HG02870 (cell line): ENCODE data around the gene IGSF8.

ENCODE experiments used
- ATAC-seq: cut with Tn5 transposase; IDR thresholded peaks from one replicate; pipeline ENCODE4 v1.9.1; 2021; ENCODE audit warnings: mild to moderate bottlenecking, moderate library complexity; ENCODE audit not compliant: unreplicated experiment

The IGSF8 gene

GRCh38 chr1:160105155-160105554 lies 6.7 kb upstream of the IGSF8 start:
- no peak for ATAC-seq

DNA sequence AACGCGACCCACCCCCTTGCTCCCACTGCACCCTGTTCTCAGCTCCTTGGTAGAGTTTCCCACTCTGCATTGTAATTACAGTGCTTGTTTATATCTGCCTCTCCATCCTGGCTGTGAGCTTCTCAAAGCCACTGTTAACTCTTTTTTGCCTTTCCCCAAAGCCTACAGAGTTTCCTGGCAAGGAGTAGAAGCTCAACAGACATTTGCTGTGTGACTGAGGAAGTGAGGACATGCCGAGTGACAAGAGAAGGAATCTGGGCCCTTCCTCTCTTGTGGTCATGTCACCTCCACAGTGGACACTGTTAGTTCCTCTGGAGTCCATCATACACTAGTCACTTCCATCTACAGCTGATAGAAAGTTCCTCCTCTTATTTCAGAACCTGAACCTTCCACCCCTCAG lies 6.1 kb upstream of the IGSF8 start:
- no peak for ATAC-seq

- ATAC-seq, result no peak
Measured at GRCh38 chr1:160103658-160104408, 5.4 kb upstream of the IGSF8 start.

GRCh38 chr1:160101717-160102522 lies 3.5 kb upstream of the IGSF8 start:
- ATAC-seq, result no peak

GRCh38 chr1:160101037-160101716 lies 2.8 kb upstream of the IGSF8 start:
- peak; percentile 38 for ATAC-seq

GRCh38 chr1:160099716-160100375 lies 1.4 kb upstream of the IGSF8 start:
- no peak for ATAC-seq

DNA sequence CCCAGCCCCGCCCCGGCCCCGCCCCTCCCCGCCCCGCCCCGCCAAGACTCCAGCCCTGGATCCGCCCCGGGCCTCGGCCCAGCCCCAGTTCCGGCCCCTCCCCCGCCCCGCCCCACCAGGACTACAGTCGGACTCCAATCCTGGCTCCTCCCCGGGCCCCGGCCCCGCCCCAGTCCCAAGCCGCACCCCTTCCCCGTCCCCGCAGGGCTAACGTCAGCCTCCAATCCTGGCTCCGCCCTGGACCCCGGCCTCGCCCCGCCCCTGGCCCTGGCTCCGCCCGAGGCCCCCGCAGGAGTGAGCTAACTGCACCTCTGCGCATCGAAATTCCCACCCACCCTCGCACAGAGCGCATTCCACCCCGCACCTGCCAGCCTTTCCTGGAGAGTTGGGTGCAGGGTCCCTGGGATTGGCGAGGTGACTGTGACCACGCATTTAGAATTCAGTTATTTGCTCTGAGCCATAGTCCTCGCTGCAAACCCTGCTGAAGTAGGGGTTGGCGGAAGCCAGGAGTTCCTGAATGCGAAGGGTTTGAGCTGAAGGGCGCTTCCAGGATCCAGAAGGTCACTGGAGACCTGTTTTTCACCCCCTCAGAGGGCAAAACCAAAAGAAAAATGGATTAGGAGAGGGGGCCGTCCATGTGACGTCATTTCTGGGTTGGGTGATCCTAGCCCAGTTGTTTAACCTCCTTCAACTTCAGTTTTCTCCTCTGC lies 588 bp upstream of the IGSF8 start:
- ATAC-seq, result peak; percentile 80

DNA sequence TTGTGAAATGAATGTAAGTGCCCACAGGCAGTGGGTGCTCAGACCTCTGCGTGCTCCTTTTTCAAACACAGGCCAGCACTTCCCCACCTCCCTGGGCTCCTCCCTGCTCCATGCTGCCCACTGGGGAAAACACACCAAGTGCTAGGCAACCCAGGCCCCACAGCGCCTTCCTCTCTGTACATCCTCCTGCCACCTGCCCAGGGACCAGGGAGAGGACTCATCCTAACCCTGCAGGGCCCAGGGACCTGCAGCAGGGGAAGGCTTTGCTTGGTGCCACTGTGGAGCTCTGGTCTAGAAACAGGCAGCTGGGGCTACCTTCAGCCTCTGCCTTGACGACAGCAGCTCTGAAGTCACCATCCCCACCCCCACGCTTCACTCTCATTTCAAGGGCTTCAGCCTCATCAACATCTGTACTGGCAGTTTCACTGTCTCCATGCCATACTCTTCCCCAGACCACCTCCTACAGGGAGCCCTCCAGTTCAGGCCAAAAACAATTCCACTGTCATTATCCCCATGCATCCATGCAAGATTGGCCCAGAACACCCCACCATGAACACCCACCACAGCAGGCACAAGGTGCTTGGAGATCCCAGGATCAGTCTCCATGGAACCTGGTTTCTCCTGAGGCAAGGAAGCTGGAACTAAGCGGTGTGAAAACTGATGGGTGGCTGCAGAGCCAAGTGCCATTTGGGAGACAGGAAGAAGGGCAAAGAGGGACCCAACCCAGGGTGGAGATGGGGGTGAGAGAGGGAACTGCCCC lies 1.1 kb downstream of the IGSF8 start:
- ATAC-seq, result no peak

DNA sequence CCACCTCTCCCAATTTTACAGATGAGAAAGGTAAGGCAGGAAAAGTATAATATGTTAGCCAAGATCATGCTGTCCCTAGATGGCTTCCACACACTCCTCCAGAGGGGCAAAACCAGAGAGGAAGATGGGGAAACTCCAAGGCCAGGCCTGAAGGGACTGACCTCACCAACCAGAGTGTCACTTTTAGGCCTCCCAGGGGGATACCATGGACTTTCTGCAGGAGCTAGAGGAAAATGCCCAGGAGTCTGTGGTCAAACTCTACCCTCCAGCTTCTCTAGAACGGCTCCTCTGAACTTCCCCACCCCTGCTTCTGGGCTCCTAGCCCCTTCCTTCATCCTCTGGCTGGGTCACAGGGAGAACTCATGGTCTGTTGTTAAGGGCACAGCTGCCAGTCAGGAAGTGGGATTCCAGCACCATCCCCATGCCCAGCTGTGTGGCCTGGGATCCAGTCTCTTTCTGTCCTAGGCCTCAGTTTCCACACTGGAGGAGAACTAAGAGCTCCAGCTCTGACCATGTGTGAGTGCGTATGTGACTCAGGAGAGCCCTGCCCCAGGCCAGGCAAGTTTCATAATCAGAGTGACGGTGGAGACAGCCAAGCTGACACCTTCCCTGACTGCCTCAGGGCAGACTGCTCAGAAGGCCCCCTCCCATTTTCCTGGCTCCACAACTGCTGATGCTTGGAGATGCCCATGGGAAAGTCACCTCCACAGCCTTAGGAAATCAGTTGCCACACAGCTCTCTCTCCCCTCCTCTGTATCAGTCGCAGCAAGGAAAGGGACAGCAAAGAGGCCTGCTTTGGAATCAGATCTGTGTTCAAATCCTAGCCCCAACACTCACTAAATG lies 1.9 kb downstream of the IGSF8 start:
- no peak for ATAC-seq

DNA sequence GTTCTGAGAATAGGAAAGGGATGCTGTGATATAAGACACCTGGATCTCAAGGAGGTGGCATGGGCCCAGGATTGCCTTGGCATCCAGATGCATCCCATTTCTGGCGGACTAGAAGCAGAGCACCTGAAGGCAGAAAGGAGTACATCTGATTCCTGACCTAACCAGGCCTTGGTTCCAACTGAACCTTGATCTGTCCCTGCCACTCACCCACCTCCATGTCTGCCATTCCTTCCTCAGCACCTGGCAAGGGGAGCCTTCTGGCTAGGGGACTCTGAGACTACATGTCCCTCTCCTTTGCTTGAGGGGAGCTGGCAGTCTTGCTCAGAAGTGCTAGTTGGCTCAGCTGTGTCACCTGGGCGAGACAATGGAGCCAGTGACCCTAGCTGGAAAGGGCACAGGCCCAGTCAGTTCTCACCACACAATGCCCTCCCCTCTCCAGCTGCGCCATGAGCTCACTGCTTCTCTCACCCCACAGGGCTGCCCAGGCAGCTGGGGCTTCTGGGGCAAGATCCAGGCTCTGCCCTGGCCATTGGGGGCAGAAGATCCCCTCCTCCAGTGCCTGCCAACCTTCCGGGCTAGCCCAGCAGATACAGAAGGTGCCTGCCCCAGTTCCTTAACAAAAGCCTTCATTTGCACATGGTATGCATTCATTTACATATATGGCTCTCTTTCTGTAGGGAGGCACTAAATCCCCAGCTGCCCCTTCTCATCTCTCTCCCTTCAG lies 2.9 kb downstream of the IGSF8 start:
- ATAC-seq, result no peak

DNA sequence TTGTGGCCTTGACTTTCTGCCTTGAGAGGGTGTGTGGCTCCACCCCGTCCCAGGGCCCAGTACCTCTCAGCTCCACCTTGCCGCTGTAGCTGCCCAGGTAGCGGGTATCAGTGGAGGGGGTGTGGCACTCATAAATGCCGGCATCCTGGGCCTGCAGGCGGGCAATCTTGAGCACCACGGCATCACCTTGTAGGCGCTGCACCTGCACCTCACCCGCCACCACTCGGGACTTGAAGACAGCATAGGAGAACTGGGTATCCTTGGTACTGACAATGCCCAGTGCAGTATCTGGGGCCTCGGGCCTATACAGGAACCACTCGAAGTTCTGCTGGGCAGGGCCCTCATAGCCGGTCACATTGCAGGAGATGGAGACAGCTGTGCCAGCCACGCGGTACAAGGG lies 3.6 kb downstream of the IGSF8 start:
- ATAC-seq, result no peak

GRCh38 chr1:160094291-160094625 lies 4.2 kb downstream of the IGSF8 start:
- ATAC-seq, result no peak

GRCh38 chr1:160093624-160094290 lies 4.7 kb downstream of the IGSF8 start:
- no peak for ATAC-seq

DNA sequence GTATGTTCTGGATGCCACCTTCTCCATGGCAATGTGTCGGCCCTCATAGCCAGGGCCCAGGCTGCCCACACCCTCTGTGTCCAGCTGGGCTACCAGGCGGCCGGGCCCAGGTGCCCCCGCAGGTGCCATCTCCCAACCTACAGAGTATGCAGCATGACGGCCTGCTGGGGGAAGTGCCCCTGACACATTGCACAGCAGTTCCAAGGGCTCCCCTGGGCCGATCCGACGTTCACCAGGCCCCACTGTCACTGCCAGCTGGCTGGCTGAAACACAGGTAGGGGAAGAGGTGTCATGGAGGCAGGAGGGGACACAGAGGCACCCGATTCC lies 5.4 kb downstream of the IGSF8 start:
- no peak for ATAC-seq

DNA sequence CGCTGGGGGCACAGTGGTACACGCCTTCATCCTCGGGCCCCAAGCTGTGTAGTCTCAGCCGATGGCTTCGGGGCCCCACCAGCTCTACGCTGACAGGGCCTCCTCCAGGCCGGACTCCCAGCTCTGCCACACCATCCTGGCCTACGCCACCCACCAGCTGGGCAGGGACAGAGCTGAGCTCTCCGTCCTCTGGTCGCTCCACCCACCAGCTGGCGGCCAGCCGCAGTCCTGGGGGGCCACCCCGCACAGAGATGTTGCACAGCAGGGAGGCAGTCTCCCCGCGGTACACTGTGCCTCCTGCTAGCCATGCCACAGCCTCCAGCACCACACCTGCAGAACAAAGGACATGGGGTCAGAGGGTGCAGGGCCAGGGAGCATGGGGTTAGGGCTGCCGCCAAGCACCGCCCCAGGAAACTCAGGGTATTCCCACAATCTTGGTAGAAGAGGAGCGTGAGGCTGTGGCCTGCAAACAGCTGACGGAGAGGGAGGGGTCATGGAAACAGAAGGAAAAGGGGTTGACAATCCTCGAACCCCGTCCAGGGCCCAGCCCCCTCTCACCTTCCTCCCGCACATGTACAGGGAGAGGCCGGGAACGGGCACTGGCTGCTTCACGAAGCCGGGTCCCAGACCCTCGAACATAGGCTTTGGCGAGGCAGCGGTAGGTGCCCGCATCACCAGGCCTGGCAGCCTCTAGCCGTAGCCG lies 5.9 kb downstream of the IGSF8 start:
- no peak for ATAC-seq

- ATAC-seq, result no peak
Measured at GRCh38 chr1:160091666-160092223, 6.7 kb downstream of the IGSF8 start.

DNA sequence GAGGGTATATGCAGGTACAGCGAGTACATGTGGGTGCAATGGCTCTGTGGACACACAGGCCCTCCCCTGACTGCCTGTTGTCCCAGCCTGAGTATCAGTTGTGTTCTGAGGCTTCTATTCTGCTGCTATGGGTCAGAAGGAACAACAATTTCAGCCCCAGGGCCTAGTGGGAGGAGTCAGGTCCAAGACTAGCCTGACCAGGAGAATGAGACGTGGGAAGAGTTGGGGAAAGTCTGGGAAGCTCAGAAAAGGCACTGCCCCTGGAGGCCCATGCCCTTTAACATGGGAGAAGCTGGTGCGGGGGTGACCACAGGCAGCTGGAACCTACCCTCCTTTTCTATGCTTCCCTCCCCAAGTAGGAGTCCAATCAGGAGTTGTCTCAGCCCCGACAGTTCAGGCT lies 7.7 kb downstream of the IGSF8 start:
- no peak for ATAC-seq
